Stimulated activated CD4-positive, alpha-beta T cell treated with anti-CD3 and anti-CD28 coated beads, Interleukin-12 subunit alpha, Interleukin-12 subunit beta, amount 100 ng/mL, for 48 hours (primary cell): ENCODE measurements around the gene NCLN.
"Not testable (repeated sequence)": the region's sequence is repeated elsewhere in the genome, so short reads cannot be mapped to it uniquely, and the experiment has no call there.

Experiments
- DNase-seq, 3 donors: peaks; one replicate each; pipeline ENCODE4 v3.0.0-alpha.2; 2020; ENCODE audit warnings: low read depth in 2 of 3, low spot score in 1 of 3

Gene NCLN

DNA sequence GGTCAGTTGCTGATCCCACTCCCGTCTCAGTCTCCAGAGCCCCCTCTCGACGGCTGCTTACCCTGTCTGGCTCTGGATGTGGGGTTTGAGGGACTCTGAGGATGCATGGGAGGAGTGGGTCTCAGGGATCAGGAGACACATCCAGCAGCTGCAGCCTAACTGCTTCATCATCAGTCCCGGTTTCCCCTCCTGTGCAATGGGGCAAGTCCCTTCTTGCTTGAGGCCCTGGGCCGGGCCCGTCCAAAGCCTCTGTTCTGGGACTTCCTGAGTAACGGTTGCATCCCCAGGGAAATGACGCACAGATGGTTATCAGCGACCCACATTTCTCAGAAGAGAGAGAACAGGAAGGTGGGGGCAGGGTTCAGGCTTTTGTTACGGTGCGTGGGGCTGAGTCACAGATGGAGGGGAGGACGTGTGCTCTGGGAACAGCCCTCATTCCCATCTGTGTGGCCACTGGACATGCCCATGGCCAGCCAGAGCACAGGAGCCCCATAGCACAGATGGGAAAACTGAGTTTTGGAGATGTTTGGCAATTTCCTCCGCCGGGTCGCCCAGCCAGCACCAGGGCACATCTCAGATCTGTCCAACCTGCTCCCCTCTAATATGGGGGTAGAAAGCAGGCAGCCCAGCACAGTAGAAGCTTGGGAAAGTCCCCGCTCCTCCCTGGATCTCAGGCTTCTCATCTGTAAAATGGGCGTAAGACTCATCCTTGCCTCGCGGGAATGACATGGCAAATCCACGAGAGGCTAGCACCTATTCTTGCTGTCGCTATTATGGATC, 30.6 kb upstream of the NCLN start:
- DNase-seq, result peak; percentile 81 to 85 (median 85)

DNA sequence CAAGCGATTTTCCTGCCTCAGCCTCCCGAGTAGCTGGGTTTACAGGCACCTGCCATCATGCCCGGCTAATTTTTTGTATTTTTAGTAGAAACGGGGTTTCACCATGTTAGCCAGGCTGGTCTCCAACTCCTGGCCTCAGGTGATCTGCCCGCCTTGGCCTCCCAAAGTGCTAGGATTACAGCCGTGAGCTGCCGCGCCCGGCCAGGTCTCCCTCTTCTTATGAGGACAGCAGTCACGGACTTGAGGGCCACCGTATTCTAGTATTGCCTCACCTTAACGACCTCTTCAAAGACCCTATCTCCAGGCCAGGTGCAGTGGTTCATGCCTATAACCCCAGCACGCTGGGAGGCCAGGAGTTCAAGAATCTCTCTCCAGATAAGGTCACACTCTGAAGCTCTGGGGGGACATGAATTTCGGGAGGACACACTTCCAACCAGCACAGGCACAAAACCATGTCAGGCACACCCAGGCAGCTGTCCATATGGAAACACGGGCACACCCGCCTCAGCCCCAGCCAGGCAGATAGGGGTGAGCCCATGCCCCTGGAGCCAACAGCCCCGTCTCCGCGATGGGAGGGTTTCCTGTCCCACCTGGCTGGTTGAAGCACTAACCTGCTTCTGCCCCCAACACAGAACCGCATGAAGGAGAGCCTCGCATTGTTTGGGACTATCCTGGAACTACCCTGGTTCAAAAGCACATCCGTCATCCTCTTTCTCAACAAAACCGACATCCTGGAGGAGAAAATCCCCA, 28.5 kb upstream of the NCLN start:
- DNase-seq, result no peak

DNA sequence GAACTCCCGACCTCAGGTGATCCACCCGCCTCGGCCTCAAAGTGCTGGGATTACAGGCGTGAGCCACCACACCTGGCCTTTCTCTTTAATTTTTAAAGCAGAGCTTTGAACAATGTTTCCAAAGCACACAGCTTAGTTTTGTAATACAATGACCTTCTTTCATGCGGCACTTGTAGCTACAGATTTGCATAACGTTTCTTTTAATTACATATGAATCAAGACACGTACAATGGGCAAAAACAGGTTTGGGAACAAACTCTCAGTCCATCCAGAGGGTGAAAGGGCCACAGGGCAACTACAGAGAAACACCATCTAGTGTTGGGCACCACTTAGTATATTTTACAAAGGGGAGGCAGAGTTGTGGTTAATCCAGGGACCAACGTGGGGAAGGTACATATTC, 26.2 kb upstream of the NCLN start:
- no peak for DNase-seq

DNA sequence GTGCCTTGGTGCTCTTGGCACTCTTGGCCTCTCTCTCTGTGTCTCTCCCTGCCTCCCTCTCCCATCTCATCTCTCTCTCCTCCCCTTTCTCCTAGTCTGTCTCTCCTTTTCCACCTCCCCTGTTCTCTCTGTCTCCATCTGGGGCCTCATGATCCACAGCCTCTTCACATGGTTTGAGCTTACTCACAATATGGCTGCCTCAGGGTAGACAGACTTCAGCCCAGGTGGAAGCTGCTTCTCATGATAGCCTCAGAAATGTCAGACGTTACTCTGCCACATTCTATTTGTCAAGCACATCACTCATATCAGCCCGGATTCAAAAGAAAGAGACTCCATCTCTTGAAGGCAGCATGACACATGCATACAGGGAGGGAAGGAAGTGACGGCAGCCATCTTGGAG, 25.5 kb upstream of the NCLN start:
- DNase-seq, result no peak

DNA sequence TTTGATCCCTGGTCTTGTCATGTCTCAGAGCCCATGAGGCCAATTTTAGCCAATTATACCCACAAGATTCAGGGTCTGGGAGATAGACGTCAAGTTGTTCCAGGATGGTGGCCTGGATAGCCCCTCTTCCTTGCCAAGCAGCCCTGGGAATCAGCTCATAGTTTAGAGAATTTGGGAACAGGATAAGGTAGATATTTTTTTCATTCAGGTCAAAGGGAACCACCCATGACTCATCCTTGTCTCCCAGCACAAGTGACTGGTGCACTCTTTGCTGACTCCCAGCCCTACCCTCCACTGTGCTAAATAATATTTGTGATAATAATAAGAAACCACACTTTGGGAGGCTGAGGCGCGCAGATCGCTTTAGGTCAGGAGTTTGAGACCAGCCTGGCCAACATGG, 24.3 kb upstream of the NCLN start:
- no peak for DNase-seq

DNA sequence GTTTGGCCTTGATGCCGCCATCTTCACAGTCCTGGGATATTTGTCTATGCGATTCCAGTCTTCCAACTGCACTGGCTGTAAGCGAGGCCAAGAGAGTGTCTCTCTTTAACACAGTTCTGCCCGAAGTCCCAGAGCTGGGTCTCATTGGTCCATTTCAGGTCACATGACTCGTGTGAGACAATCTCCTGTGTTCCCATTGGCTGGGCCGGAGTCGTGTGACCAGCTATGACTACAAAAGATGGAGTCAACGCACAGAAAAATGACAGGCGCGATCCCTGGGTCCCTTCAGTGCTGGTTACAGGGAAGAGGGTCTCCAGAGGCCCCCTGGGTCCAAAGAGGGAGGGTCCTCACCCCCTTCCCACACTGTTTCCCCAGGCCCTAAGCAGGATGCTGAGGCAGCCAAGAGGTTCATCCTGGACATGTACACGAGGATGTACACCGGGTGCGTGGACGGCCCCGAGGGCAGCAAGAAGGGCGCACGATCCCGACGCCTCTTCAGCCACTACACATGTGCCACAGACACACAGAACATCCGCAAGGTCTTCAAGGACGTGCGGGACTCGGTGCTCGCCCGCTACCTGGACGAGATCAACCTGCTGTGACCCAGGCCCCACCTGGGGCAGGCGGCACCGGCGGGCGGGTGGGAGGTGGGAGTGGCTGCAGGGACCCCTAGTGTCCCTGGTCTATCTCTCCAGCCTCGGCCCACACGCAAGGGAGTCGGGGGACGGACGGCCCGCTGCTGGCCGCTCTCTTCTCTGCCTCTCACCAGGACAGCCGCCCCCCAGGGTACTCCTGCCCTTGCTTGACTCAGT, 23.1 kb upstream of the NCLN start:
- DNase-seq, result no peak

DNA sequence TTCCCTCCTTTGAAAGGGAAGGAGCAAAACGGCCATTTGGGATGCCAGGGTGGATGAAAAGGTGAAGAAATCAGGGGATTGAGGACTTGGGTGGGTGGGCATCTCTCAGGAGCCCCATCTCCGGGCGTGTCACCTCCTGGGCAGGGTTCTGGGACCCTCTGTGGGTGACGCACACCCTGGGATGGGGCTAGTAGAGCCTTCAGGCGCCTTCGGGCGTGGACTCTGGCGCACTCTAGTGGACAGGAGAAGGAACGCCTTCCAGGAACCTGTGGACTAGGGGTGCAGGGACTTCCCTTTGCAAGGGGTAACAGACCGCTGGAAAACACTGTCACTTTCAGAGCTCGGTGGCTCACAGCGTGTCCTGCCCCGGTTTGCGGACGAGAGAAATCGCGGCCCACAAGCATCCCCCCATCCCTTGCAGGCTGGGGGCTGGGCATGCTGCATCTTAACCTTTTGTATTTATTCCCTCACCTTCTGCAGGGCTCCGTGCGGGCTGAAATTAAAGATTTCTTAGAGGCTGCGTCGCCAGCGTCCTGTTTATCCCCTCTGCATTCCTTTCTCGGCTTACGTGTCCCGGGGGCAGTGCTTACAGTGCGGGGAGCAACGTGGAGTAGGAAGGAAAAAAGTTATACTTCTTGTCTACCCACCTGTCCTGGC, 22.4 kb upstream of the NCLN start:
- DNase-seq, result peak in 2 of 3 donors; percentile 59 to 69

DNA sequence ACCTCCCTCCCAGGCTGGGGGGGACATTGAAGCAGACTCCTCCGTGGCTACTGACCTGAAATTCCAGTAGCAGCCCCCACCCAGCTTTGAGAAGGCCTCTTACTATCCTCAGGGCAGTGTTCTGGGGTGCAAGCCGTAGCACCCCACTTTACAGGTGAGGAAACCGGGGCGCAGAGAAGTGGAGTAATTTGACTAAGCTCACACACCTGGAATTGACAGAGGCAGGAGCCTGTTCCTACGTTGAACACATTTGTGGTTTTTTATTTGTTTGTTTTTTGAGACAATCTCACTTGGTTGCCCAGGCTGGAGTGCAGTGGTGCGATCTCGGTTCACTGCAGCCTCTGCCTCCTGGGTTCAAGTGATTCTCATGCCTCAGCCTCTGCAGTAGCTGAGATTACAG, 21.8 kb upstream of the NCLN start:
- no peak for DNase-seq

DNA sequence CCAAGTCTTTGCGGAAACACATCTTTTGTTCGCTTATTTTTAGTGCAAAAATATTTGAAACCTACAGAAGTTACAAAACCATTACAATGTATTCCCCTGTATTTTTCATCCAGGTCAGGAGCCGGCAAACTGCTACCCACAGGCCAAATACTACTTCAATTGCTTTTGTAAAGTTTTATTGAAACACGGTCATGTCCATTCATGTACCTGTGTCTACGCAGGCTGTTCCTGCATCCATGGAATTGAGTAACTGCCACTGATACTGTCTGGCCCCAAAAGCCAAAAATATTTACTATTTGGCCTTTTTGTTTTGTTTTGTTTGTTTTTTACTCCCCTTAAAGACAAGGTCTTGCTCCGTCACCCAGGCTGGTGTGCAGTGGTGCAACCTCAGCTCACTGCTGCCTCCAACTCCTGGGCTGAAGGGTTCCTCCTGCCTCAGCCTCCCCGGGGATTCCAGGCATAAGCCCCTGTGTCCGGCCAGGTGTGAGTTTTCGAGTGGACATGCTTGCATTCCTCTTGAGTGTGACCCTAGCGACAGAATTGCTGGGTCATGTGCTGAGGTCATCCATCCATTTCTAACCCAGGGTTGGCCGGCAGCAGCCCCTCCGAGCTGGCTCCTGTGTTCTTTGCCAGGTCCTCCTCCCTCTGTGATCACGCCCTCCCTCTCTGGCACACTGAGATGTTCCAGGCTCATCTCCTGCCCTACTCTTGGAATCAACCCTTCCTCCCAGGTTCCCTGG, 18.0 kb upstream of the NCLN start:
- no peak for DNase-seq

DNA sequence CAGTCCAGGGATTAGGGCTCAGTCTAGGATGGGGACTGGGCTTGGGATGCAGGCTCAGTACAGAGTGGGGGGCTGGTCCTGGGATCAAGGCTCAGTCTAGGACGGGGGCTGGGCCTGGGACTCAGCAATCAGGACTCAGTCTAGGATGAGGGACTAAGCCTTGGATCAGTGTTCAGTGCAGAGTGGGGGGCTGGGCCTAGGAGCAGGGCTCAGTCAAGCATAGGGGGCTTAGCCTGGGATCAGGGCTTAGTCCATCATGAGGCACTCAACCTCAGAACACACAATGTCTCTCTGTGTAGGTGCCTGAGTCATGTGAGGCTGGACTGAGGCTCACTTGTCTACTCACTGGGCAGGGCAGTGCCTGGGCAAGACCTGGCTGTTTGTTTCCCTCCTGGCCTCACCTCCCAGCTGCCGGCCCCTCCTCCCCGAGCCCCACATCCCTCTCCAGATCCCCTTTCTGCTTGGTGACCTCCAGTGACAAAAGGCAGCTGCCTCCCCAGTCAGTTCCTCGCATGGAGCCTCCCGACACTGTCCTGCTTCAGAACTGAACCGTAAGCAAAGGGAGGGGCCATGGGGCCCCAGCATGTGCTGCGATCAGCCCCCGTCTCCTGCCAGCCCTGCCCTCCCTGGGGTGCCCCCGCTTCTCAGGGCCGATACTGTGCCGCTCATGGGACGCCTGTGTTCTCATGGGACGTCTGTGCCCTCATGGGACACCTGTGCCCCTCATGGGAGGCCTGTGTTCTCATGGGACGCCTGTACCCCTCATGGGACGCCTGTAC, 13.6 kb upstream of the NCLN start:
- no peak for DNase-seq

DNA sequence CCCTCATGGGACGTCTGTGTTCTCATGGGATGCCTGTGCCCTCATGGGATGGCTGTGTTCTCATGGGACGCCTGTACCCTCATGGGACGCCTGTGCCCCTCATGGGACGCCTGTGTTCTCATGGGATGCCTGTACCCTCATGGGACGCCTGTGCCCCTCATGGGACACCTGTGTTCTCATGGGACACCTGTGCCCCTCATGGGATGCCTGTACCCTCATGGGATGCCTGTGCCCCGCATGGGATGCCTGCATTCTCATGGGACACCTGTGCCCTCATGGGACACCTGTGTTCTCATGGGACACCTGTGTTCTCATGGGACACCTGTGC, 13.1 kb upstream of the NCLN start:
- DNase-seq, result not testable (repeated sequence)

DNA sequence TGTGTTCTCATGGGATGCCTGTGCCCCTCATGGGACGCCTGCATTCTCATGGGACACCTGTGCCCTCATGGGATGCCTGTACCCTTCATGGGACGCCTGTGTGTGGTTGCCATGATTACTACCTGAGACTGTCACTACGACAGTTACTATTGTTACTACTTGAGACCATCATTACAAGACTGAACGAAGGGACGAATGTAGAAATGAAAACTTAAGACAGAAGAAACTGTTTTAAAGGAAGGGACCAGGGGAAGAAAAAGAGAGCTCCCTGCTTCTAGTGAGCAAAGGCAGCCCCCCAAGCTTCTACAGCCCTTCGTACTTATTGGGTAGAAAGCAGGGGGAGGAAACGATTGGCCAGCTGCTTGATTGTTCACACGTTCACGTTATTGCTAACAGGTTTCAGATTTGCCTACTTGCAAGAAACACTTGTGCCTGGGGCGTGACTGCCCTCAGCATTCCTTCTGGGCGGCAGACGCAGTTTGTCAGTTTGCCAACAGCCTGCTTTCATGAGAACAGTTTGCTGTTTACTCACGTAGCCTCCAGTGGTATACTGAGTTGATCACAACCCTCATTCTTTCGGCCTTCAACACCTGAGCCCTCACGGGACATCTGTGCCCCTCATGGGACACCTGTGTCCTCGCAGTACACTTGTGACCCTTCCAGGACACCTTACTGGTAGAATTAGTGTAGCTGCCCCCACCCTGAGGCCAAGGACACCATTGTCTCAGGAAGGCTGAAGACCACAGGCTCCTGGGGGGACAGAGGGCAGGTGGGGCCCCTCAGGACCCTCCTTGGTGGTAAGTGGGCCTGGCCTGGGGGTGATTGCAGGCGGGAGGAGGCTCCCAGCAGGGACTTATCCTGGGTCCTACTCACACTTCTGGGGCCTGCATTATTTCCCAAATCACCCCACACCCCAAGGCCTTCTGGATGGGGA, 9.7 kb upstream of the NCLN start:
- no peak for DNase-seq

DNA sequence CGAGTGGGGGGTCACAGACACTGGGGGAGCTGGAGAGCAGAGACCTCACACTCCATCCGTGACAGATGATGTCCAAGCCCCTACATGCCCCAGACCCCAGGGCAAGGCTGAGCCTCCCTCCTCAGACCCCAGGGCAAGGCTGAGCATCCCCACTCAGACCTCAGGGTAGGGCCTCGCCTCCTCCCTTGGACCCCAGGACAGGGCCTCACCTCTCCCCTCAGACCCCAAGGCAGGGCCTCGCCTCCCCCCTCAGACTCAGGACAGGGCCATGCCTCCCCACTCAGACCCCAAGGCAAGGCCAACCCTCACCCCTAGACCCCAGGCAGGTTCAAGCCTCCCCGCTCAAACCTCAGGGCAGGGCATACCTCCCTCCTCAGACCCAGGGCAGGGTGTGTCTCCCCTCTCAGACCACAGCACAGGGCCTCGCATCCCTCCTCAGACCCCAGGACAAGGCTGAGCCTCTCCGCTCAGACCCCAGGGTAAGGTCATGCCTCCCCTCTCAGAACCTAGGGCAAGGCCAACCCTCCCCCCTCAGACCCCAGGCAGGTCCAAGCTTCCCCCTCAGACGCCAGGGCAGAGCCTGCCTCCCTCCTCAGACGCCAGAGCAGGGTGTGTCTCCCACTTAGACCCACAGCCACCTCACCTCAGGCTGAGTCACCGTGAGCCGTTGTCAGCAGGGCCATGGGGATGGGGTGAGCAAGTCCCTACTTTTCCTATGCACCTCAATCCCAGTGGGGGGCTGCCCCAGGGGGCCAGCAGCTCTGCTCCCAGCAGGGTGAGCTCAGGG, 8.8 kb upstream of the NCLN start:
- DNase-seq, result peak; percentile 53 to 60 (median 54)

DNA sequence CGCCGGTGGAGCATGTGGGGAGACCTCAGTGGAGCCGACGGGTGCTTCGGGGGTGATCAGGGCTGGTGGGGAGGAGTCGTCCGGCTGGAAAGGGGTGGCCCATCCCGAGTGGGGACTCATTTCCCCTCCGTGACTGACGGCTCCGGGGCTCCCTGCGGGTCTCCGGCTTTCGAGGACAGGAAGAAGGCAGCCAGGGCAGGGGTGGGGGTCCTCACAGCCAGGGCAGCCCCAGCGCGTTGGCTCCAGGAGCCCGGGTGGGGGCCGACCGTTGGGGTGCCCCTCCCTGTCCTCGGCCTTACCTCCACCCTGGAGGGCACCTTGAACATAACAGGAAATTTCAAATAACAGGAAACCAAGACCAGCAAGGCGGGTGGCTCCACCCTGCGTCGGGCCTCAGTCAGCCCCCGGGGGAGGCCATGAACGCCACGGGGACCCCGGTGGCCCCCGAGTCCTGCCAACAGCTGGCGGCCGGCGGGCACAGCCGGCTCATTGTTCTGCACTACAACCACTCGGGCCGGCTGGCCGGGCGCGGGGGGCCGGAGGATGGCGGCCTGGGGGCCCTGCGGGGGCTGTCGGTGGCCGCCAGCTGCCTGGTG, 7.3 kb upstream of the NCLN start, which contains the start of gene S1PR4:
S1PR4 (plus strand) TSS at position 393 of the 596 bp plus-strand sequence; CDS start at position 417, 24 bp downstream.
- DNase-seq, result peak in 2 of 3 donors; percentile 43 to 46

DNA sequence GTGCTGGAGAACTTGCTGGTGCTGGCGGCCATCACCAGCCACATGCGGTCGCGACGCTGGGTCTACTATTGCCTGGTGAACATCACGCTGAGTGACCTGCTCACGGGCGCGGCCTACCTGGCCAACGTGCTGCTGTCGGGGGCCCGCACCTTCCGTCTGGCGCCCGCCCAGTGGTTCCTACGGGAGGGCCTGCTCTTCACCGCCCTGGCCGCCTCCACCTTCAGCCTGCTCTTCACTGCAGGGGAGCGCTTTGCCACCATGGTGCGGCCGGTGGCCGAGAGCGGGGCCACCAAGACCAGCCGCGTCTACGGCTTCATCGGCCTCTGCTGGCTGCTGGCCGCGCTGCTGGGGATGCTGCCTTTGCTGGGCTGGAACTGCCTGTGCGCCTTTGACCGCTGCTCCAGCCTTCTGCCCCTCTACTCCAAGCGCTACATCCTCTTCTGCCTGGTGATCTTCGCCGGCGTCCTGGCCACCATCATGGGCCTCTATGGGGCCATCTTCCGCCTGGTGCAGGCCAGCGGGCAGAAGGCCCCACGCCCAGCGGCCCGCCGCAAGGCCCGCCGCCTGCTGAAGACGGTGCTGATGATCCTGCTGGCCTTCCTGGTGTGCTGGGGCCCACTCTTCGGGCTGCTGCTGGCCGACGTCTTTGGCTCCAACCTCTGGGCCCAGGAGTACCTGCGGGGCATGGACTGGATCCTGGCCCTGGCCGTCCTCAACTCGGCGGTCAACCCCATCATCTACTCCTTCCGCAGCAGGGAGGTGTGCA, 6.6 kb upstream of the NCLN start:
- DNase-seq, result peak in 1 of 3 donors; percentile 32

DNA sequence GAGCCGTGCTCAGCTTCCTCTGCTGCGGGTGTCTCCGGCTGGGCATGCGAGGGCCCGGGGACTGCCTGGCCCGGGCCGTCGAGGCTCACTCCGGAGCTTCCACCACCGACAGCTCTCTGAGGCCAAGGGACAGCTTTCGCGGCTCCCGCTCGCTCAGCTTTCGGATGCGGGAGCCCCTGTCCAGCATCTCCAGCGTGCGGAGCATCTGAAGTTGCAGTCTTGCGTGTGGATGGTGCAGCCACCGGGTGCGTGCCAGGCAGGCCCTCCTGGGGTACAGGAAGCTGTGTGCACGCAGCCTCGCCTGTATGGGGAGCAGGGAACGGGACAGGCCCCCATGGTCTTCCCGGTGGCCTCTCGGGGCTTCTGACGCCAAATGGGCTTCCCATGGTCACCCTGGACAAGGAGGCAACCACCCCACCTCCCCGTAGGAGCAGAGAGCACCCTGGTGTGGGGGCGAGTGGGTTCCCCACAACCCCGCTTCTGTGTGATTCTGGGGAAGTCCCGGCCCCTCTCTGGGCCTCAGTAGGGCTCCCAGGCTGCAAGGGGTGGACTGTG, 5.9 kb upstream of the NCLN start:
- peak in 2 of 3 donors; percentile 16 to 35 for DNase-seq
